ENCODE results near the gene AOX1.
"Not testable (repeated sequence)": the region's sequence is repeated elsewhere in the genome, so short reads cannot be mapped to it uniquely, and the experiment has no call there.

AOX1 gene

DNA sequence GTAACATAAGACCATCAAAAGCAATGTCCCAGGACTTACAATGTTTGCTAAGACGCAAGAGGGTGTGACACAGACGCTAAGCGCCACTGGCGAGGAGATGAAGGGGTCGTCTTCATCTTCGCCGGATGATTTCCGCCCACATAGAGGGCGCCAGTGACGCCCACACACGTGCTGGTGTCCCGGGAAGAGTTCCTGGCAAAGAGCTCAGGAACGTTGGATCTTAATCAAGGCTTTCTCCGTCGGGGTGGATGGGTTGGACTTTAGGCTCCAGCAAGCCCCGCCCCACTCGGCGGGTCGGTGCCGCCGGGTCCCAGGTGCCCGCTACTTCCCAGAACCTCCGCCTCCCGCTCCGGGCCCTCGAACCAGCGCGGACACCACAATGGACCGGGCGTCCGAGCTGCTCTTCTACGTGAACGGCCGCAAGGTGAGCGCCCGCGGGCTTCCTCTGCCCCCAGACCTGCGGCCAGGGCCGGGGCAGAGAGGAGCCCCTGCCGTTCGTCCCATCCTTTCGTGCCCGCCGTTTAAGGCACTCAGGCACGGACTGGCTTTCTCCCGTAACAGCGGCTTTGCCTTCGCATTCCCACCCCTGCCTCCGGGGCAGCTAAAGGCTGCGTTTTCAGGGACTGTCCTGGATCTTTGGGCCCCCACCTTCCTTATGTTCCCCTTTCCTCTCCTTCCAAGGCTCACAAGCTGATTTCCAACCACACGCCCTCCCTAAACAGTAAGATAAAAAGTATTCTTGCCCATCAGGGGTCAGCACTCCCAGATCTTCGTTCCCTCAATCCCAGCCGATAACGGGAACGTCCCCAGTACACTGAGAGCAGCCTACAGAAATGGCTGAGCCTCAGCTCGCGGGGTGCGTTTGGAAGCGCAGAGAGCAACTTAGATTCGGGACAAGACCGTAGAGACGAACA is at the start of gene AOX1:
AOX1 (plus strand) TSS at position 285 of the 914 bp plus-strand sequence; CDS start at position 380, 95 bp downstream.
- peak within 1 kb of the TSS; percentile 84 for H3K27ac ChIP-seq (ENCODE audit: low read depth, low read length, poor library complexity, severe bottlenecking)
- no peaks in the 10 kb centered on the region for H4K20me1 ChIP-seq (ENCODE audit: insufficient read depth, low read length)
- peak within 1 kb of the TSS; percentile 81 for H3K4me2 ChIP-seq (ENCODE audit: low read length)
- peak within 1 kb of the TSS; percentile 70 for H3K4me3 ChIP-seq (ENCODE audit: low read depth, low read length, poor library complexity, severe bottlenecking)
- H3K9ac ChIP-seq (ENCODE audit: low read length) = peak within 1 kb of the TSS; percentile 82
- H3F3A ChIP-seq (ENCODE audit: insufficient read depth, low read length) = no peaks in the 10 kb centered on the region
- H3K9me2 ChIP-seq (ENCODE audit: low read depth, low read length) = no peaks in the 10 kb centered on the region
- H2AFZ ChIP-seq (ENCODE audit: low read length) = no peak within 1 kb of the TSS
- TF ChIP-seq, protein P1, sequence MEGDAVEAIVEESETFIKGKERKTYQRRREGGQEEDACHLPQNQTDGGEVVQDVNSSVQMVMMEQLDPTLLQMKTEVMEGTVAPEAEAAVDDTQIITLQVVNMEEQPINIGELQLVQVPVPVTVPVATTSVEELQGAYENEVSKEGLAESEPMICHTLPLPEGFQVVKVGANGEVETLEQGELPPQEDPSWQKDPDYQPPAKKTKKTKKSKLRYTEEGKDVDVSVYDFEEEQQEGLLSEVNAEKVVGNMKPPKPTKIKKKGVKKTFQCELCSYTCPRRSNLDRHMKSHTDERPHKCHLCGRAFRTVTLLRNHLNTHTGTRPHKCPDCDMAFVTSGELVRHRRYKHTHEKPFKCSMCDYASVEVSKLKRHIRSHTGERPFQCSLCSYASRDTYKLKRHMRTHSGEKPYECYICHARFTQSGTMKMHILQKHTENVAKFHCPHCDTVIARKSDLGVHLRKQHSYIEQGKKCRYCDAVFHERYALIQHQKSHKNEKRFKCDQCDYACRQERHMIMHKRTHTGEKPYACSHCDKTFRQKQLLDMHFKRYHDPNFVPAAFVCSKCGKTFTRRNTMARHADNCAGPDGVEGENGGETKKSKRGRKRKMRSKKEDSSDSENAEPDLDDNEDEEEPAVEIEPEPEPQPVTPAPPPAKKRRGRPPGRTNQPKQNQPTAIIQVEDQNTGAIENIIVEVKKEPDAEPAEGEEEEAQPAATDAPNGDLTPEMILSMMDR (IDR thresholded peaks at IDR 0.05; ENCODE audit: low read length) = peak; percentile 36
- no peak for TF ChIP-seq EZH2 (IDR thresholded peaks at IDR 0.05; ENCODE audit: borderline replicate concordance, low read length)
- H3K79me2 ChIP-seq (ENCODE audit: insufficient read depth, low read length) = no peaks in the 10 kb centered on the region
- H3K36me3 ChIP-seq (ENCODE audit: insufficient read depth, low read length) = no peaks in the 10 kb centered on the region
- H3K27me3 ChIP-seq (ENCODE audit: insufficient read depth, low read length) = no peaks in the 10 kb centered on the region
- no peaks in the 10 kb centered on the region for H3K9me3 ChIP-seq (ENCODE audit: low read length)
- H3K4me1 ChIP-seq (ENCODE audit: insufficient read depth, low read length, severe bottlenecking) = peaks cover 79% of the 10 kb centered on the region

DNA sequence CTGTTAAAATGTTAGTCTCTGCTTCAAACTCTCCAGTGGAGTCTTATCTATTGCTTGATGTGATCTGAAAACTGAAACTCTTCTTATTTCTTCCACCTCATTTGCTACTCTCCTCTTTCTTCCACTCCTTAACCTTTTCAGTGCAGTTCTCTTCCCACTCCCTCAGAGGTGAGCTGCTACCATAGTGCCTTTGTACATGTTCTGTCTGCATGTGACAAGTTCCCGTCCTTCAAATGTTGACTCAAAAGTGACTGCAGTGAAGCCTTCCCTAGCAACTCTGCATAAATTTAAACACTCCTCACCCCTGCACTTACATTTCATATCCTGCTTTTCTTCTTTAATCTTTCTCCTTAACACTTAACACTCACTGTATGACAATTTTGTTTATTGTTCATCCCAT is 47.7 kb upstream of the AOX1 start:
- H3K27me3 ChIP-seq (ENCODE audit: insufficient read depth, low read length) = no peaks in the 10 kb centered on the region
- H3K9ac ChIP-seq (ENCODE audit: low read length) = no peak overlapping the region
- no peaks in the 10 kb centered on the region for H3F3A ChIP-seq (ENCODE audit: insufficient read depth, low read length)
- no peaks in the 10 kb centered on the region for H3K9me3 ChIP-seq (ENCODE audit: low read length)
- no peaks in the 10 kb centered on the region for H3K4me1 ChIP-seq (ENCODE audit: insufficient read depth, low read length, severe bottlenecking)
- H3K4me3 ChIP-seq (ENCODE audit: low read depth, low read length, poor library complexity, severe bottlenecking) = no peak overlapping the region
- no peak overlapping the region for H2AFZ ChIP-seq (ENCODE audit: low read length)
- no peak overlapping the region for H3K4me2 ChIP-seq (ENCODE audit: low read length)
- H3K27ac ChIP-seq (ENCODE audit: low read depth, low read length, poor library complexity, severe bottlenecking) = no peak overlapping the region
- H4K20me1 ChIP-seq (ENCODE audit: insufficient read depth, low read length) = no peaks in the 10 kb centered on the region
- H3K9me2 ChIP-seq (ENCODE audit: low read depth, low read length) = no peaks in the 10 kb centered on the region
- peaks cover 94% of the 10 kb centered on the region for H3K36me3 ChIP-seq (ENCODE audit: insufficient read depth, low read length)
- no peak for TF ChIP-seq EZH2 (IDR thresholded peaks at IDR 0.05; ENCODE audit: borderline replicate concordance, low read length)
- TF ChIP-seq, protein P1 (IDR thresholded peaks at IDR 0.05; ENCODE audit: low read length) = no peak
- no peaks in the 10 kb centered on the region for H3K79me2 ChIP-seq (ENCODE audit: insufficient read depth, low read length)

DNA sequence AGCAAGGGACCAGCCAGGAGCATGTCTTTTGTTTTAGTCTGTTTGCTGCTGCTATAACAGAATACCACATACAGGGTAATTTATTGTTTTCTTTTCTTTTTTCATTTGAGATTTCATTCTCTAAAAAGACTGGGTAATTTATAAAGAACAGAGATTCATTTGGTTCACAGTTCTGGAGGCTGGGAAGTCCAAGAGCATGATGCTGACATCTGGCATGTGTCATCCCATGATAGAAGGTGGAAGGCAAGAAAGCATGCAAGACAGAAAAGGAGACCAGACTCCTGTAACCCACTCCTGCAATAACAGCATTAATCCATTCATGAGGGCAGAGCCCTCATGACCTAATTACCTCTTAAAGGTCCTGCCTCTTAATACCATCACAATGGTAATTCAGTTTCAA is 45.0 kb upstream of the AOX1 start:
- no peaks in the 10 kb centered on the region for H3F3A ChIP-seq (ENCODE audit: insufficient read depth, low read length)
- TF ChIP-seq, protein P1 (IDR thresholded peaks at IDR 0.05; ENCODE audit: low read length) = no peak

DNA sequence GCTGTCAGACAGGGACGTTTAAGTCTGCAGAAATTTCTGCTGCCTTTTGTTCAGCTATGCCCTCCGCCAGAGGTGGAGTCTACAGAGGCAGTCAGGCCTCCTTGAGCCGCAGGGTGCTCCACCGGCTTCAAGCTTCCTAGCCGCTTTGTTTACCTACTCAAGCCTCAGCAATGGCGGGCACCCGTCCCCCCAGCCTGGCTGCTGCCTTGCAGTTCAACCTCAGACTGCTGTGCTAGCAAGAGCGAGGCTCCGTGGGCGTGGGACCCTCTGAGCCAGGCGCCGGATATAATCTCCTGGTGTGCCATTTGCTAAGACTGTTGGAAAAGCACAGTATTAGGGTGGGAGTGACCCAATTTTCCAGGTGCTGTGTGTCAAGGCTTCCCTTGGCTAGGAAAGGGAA is 19.2 kb upstream of the AOX1 start:
- not testable (repeated sequence) for H3K4me1 ChIP-seq (ENCODE audit: insufficient read depth, low read length, severe bottlenecking); H3K9ac ChIP-seq (ENCODE audit: low read length); H3K79me2 ChIP-seq (ENCODE audit: insufficient read depth, low read length); H3K4me2 ChIP-seq (ENCODE audit: low read length); H3K9me2 ChIP-seq (ENCODE audit: low read depth, low read length); H3K4me3 ChIP-seq (ENCODE audit: low read depth, low read length, poor library complexity, severe bottlenecking); H3K27me3 ChIP-seq (ENCODE audit: insufficient read depth, low read length); H3K9me3 ChIP-seq (ENCODE audit: low read length); H2AFZ ChIP-seq (ENCODE audit: low read length); H3K27ac ChIP-seq (ENCODE audit: low read depth, low read length, poor library complexity, severe bottlenecking); H4K20me1 ChIP-seq (ENCODE audit: insufficient read depth, low read length); H3F3A ChIP-seq (ENCODE audit: insufficient read depth, low read length)
- peaks cover 33% of the 10 kb centered on the region for H3K36me3 ChIP-seq (ENCODE audit: insufficient read depth, low read length)

More for the DNA sequence above, 45.0 kb upstream of the AOX1 start:
- Histone ChIP-seq H3K9me3 (ENCODE audit: low read length) (no peaks in the 10 kb centered on the region), H3K36me3 (ENCODE audit: insufficient read depth, low read length) (peaks cover 93% of the 10 kb centered on the region), H4K20me1 (ENCODE audit: insufficient read depth, low read length) (no peaks in the 10 kb centered on the region), H3K9ac (ENCODE audit: low read length) (no peak overlapping the region), H3K27me3 (ENCODE audit: insufficient read depth, low read length) (no peaks in the 10 kb centered on the region), H3K4me3 (ENCODE audit: low read depth, low read length, poor library complexity, severe bottlenecking) (no peak overlapping the region), H2AFZ (ENCODE audit: low read length) (no peak overlapping the region), H3K4me1 (ENCODE audit: insufficient read depth, low read length, severe bottlenecking) (no peaks in the 10 kb centered on the region), H3K79me2 (ENCODE audit: insufficient read depth, low read length) (no peaks in the 10 kb centered on the region), H3K4me2 (ENCODE audit: low read length) (no peak overlapping the region), H3K27ac (ENCODE audit: low read depth, low read length, poor library complexity, severe bottlenecking) (no peak overlapping the region), H3K9me2 (ENCODE audit: low read depth, low read length) (no peaks in the 10 kb centered on the region)

Data from OCI-LY1 (cell line).